Epithelial cell of esophagus (primary cell): ENCODE data around the gene GEMIN8.

Experiments used
- DNase-seq: peaks from one replicate; pipeline ENCODE4 v3.0.0; 2010; ENCODE audit warnings: low read depth
- H3K4me3 ChIP-seq: 2 replicates; pipeline ENCODE4 v1.5.1; 2011; ENCODE audit warnings: mild to moderate bottlenecking, low read length, control low read depth
- TF ChIP-seq, protein P1 (sequence below): IDR thresholded peaks from 2 replicates; pipeline ENCODE4 v1.5.1; 2011; ENCODE audit warnings: low read depth, mild to moderate bottlenecking, low read length, control low read depth, inconsistent platforms; ENCODE audit not compliant: insufficient read depth; ENCODE audit errors: missing control alignments

GEMIN8 gene, protein sequence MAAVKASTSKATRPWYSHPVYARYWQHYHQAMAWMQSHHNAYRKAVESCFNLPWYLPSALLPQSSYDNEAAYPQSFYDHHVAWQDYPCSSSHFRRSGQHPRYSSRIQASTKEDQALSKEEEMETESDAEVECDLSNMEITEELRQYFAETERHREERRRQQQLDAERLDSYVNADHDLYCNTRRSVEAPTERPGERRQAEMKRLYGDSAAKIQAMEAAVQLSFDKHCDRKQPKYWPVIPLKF

DNA sequence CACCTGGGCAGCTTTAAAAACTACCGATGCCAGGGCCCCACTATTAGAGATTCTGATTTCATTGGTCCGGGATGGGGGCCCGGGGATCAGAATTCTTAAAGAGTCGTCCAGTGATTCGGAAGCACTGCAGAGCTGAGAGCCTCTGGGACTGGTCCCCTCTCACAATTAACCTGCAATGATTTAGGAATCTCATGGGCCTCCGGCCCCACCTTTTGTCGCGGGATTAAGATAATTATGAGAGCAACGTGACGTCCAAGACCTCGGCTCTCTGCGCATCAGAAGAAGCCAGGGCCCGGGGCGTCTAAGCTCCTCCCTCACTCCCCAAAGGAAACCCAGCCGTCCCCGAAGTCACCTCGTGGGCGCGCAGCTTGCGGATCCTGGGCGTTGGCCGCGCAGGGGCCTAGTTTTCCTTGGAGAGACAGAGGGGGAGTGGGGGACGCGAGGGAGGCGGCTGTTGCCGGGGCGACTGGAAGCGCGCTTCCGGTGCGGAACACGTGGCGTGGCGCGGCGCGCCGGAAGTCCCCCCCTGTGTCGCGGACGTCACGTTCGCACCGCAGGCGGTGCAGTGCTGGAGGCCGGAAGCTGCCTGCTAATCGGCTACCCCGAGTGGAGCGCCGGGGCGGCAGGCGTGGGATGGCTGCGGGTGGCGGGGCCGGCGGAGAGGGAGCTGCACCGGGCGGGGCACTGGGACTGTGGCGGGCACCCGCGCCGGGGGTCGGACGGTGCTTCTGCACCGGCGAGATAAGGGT is at the start of gene GEMIN8:
GEMIN8 (minus strand) TSS at position 468 of the 749 bp plus-strand sequence. CDS start 8,414 bp downstream, outside the sequence.
- peak within 1 kb of the TSS; percentile 63 for H3K4me3 ChIP-seq
- TF ChIP-seq, protein P1, sequence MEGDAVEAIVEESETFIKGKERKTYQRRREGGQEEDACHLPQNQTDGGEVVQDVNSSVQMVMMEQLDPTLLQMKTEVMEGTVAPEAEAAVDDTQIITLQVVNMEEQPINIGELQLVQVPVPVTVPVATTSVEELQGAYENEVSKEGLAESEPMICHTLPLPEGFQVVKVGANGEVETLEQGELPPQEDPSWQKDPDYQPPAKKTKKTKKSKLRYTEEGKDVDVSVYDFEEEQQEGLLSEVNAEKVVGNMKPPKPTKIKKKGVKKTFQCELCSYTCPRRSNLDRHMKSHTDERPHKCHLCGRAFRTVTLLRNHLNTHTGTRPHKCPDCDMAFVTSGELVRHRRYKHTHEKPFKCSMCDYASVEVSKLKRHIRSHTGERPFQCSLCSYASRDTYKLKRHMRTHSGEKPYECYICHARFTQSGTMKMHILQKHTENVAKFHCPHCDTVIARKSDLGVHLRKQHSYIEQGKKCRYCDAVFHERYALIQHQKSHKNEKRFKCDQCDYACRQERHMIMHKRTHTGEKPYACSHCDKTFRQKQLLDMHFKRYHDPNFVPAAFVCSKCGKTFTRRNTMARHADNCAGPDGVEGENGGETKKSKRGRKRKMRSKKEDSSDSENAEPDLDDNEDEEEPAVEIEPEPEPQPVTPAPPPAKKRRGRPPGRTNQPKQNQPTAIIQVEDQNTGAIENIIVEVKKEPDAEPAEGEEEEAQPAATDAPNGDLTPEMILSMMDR: no peak
- peak; percentile 86 for DNase-seq

DNA sequence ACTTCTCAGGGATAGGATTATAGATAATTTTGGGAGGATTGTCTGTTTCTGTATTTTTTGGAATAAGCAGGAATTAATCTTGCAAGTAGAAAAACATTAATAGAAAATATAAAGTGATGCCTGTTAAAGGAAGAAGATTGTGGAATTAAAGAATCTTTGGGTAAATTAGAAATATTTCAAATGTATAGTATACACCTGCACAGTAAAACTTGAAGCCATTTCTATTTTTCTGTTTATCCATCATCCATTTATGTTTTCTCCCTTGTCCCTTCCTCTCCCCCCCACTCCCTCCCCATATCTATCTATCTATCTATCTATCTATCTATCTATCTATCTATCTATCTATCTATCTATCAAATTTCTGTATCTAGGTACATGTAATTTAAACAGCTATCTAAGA is 46.9 kb upstream of the GEMIN8 start:
- TF ChIP-seq, protein P1: no peak
- DNase-seq: no peak
- H3K4me3 ChIP-seq: no peak overlapping the region

DNA sequence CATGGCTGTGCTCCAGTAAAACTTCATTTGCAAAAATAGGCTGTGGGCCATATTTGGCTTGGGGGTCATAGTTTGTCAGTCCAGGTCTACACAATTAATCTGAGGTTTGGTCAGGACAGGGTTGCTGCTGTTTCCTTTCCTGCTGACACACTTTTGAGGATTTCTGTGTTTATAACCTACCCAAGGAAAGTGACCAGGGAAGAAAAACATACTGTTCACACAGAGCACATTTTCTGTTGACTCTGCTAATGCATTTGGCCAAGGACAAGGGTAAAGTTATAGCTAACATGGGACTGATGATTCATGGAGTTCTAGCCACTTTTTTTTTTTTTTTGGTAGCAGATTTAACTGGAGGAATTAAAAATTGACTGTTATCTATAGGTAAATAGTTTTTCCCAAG is 43.9 kb upstream of the GEMIN8 start:
- no peak overlapping the region for H3K4me3 ChIP-seq
- TF ChIP-seq, protein P1: no peak
- no peak for DNase-seq

DNA sequence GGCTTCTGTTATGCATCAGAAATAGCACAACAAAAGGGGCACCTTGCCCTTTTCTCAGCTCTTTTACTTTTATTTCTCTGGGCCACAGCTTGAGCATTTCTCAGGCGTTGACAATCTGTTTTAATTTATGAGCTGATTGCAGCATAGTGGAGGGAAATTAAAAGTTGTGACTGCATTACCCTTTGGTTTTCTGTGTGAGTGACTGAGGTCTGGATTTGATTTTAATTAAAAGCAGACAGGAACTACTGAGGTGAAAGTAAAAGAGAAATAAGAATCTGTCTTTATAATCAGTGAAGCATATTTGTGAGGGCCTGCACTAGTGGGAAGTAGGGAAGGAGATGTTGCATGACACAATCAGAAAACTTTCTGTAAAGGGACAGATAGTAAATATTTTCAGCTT is 43.4 kb upstream of the GEMIN8 start:
- TF ChIP-seq, protein P1: no peak
- DNase-seq: no peak
- H3K4me3 ChIP-seq: no peak overlapping the region

DNA sequence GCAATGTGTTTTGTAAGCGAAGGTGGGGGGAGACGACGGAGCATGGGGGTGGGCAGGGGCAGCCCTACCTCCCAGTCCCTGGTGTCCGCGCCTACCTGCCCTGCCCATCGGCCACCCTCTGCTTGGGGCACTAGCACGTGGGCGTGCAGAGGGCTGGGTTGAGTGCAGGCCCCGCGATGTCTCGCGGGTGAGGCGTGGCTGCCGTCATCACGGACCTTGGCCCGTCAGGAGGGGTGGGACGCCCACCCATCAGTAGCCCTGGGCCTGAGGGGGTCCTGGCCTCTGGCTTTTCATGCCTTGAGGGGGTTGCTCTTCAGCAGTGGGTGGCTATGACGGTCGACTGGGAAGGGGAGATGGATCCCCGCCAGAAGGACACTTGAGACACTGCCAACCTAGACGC is 36.1 kb upstream of the GEMIN8 start:
- TF ChIP-seq, protein P1: no peak
- no peak for DNase-seq
- no peak overlapping the region for H3K4me3 ChIP-seq

DNA sequence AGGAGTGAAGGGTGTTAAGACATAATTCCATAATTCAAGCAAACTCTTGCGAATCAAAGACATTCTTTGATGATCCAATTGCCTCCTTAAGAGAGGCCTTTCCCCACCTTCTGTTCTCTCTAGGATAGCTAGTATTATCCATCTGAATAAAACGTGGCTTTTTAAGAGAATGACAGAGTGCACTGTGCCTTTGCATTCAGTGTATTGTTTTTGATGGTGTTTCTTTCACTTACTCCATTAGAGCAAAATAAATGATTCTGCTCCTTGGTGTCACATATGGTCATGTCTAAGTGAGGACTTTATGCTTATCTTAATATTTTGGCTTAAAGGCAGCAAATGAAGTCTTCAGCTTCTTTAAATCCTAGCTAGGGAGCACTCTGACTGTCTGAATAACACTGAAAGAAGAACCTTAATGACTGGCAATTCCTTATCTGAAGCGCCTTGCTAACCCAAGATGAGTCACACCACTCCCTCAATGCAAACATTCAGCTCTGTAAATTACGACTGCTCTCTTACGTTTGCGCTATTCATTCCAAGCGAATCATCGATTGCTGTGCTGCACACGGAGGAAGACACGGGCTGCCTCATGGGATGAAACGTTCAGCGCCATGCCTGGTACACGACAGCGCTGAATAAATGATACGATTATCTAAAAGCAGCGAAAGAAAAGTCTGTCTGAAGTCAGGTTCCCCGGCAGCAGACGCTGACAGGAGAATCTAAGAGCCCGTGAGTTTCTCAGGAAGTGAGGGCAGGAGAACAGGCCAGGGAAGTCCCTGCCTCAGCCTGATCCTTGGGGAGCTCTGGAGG is 35.1 kb upstream of the GEMIN8 start:
- peak; percentile 47 for DNase-seq
- H3K4me3 ChIP-seq: no peak overlapping the region
- TF ChIP-seq, protein P1: no peak
